ENCODE measurements around the gene FN1. TPM values are rescaled to one million over a fixed set of nuclear protein-coding genes. Genes with fewer than 3 reads are reported as not detected.

Gene FN1
- polyA plus RNA-seq, 3 donors = 430 to 589 (median 538) TPM

DNA sequence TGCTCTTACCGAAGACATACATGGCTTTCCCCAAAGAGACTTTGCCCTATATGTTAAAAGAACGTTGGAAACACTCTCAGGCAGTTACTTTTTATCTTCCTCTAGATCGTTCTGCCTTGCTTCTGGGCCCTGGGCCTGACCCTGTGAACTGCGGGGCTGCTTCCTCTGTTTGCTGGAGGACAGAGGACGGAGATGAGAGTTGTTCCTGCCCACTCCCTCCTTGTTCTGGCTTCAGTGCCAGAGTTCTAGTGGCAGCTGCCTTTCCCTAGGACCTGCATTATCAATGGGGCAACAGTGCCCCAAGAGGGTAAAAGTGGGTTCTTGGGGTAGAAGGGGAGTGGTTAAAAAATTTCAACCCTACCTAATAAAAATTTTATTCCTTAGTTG, 6.5 kb upstream of the FN1 start:
- no peak for DNase-seq (ENCODE audit: low read depth in 3 of 3, low spot score in 2 of 3)

DNA sequence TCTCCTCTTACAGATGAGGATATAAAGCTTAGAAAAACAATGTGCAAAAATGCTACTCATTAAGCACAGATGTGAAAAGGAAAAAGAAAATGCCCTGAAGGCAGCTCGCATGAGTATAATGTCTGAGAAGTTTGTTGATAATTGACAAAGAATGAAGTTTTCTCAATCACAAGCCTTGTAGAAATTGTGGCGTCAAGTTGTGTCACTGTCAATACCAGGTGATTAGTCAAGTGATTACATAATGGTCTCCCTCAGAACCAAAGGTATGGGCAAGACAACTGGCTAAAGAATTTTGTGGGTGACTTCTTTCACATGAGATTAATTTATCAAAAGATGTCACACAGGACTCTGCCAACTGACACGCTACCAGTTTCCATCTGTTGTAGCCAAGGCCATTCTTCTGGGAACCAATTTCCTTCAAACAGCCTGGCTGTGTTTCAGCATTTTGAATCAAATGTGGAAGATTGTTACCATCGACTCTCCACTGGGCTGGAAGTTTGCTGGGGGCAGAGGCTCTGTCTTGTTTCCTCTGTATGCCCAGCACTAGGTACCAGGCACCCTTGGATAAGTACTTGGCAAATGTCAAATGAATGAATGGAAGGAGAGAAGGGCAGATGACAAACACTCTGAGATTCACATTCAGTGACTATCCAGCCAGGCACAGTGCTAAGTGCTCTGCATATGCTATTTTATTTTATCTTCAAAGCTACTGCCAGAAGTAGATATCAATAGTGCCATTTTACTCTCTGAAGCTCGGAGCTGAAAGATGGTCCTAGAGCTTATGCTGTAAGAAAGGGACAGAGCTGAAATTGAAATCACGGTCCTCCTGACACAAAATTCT, 5.9 kb upstream of the FN1 start:
- no peak for DNase-seq (ENCODE audit: low read depth in 3 of 3, low spot score in 2 of 3)

DNA sequence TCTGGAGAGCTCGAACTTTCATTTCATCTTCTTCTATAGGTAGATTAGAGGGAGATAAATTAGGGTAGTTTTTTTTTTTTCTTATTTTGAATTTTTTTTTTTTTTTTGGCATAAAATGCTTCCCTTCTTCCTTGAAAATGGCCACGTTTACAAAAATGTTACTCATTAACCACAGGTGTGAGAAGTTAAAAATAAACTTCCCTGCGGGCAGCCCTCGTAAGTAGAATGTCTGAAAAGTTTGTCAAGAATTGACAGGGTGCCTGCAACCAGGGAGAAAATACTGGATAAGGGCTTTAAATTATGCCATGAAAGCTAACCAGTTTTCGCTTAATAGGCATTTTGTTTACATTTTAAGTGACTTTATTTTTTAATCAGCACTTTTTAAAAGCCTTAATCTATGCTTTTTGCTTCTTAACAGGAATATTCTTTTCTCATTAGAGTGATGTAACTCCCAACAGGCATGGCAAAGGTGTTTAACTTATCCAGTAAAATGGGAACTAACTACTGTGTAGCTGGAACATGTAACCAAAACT, 4.2 kb upstream of the FN1 start:
- DNase-seq (ENCODE audit: low read depth in 3 of 3, low spot score in 2 of 3) = no peak

DNA sequence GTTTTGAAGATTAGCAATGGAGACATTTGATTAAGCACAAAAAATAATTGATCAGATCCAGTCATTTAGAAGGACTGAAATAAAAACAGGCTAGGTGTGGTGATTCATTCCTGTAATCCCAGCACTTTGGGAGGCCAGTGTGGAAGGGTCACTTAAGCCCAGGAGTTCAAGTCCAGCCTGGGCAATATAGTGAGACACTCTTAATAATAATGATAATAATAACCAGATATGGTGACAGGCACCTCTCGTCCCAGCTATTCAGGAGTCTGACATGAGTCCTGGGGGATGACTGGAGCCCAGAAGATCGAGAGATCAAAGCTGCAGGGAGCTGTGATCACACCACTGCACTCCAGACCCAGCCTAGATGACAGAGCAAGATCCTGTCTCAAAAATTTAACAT, 3.5 kb upstream of the FN1 start:
- no peak for DNase-seq (ENCODE audit: low read depth in 3 of 3, low spot score in 2 of 3)

DNA sequence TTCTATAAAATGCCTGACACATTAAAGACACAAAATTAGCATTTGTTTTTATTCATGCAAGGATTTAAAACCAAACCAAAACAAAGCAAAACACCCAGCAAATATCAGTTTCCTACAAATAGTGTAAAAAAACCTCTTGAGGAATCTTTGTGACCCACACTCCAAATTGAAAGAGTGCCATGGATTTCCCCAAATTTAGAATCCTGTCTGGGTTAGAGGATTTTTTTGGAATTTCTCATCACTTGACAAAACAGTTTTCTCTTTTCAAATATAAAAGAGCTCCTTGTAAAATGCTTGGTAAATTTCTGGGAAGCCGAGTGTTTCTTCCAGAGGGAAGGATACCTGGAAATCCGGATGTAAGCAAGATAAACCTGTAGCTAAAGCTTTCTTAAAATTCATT, 1.7 kb upstream of the FN1 start:
- no peak for DNase-seq (ENCODE audit: low read depth in 3 of 3, low spot score in 2 of 3)

DNA sequence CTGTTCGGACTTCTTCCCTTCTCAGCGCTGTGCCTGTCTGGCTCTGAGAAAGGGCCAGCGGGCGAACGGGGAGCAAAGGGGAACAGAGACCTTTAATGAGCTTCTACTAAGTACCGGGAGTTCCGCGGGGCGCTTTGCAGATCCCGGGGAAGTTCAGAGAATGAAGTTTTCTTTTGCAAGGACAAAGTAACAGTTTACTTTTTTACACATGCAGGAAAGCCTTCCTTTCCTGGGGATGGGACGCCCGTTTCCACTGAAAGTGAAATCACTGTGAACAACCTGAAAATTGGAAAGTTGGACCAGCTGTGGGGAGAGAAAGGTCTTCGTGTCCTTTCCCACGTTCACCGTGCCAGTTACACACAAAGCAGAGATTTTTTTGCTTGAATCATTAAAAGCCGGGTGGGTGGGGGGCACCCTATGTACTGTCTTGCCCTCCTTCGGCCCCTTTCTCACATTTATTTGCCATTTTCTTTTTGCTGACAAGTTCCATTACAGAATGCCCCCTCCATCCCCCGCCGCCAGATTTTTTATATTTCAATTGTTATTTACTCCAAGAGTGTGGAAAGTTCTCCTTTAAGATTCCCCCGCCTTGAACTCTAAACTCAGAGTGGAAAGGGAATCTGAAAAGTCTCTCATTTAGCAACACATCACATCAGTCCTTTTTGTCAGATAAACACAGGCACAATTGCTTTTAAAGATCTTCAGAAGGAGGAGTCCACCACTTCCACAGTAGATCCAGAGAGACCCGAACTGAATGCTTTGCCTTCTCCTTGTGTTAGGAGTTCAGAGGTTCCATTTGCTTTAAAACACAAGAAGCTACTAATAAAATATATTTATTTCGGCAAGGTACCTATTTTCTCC, 1.1 kb upstream of the FN1 start:
- DNase-seq (ENCODE audit: low read depth in 3 of 3, low spot score in 2 of 3) = peak in 1 of 3 donors; percentile 38

DNA sequence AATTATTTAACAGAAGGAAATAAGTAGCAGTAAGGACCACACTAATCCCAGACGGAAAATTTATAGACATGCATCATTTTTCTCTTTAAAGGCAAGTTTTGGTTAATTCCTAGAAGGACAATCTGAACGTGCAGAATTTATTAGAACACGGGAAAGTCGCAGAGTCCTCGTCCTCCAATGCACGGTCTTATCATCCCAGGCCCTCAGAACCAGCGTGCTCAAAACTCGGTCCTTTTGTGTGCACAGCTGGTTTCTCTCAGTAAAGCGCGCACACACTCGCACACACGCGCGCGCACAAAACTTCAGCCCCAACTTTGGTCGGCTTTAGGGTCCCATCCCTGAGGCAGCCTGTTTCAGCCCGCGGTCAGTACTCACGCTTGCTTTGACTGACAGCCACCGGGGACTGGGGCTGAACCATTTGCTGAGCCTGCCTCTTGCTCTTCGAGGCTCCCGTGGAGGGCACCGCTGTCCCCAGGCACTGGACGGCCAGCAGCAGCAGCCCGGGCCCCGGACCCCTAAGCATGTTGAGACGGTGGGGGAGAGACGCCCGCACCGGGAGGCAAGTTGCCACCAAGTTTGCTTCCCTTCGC, 493 bp downstream of the FN1 start:
- peak; percentile 43 to 63 (median 47) for DNase-seq (ENCODE audit: low read depth in 3 of 3, low spot score in 2 of 3)

DNA sequence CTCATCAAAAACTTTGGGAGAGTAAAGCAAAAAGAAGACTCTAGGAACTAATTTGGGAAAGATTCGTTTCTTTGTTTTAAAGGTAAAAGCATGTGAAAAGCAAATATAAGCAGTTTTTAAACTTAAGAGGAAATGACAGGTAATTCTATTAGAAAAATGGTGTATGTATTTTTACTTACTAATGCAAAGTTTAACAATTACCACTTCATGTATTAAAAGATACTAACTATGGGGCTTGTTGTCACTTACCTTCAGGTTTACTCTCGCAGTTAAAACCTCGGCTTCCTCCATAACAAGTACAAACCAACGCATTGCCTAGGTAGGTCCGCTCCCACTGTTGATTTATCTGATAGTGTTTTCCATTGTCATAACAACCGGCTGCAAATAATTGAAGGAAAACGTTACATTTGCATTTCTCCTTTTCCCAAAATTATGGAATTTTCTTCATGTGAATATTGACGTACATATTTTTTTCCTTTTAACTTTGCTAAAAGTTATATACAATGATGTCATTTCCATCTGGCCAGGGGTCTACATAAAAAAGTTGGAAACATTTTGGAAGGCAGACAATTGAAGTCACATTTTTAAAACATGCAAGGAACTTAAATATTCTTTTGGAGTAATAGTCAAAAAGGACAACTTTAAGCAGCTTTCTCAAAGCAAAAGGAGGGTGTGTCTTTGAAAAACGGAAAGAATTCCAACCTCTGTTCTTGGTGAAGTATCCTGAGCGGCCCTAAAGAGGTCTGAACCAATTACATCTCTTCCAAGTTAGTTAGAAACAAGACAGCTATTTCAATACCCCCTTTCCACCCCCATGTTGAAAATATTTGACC, 1.2 kb downstream of the FN1 start:
- peak in 1 of 3 donors; percentile 29 for DNase-seq (ENCODE audit: low read depth in 3 of 3, low spot score in 2 of 3)

DNA sequence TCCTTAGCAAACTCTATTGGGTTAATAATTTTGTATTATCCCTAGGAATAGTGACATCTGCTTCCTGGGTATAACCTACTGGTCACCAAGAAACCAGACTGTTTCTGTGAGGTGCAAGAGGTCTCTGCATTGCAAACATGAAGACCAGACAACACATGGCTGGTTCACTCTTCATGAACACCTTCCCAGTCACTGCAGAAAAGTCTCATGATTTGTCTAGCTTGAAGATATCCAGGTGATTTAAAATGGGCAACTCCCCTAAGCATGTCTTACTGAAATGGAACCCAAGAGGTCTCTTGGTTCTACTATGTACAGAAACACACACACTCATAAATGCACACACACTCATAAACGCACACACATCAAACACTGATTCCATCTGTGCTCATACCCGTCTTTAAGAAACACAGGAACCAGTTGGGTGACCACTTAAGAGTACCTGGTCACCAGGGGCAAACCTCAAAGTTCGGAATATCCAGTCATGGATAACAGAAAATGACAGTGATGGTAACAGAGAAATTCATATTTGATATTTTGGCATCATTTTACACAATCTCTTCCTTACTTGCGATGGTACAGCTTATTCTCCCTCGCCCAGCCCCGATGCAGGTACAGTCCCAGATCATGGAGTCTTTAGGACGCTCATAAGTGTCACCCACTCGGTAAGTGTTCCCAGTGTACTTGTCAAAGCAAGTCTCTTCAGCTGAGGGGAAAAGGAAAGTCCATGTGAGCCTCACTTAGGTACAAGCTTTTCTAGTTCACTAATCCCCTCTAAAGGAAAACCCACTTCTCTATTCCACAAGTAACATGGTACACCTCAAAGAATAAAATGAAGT, 2.9 kb downstream of the FN1 start:
- DNase-seq (ENCODE audit: low read depth in 3 of 3, low spot score in 2 of 3) = no peak

DNA sequence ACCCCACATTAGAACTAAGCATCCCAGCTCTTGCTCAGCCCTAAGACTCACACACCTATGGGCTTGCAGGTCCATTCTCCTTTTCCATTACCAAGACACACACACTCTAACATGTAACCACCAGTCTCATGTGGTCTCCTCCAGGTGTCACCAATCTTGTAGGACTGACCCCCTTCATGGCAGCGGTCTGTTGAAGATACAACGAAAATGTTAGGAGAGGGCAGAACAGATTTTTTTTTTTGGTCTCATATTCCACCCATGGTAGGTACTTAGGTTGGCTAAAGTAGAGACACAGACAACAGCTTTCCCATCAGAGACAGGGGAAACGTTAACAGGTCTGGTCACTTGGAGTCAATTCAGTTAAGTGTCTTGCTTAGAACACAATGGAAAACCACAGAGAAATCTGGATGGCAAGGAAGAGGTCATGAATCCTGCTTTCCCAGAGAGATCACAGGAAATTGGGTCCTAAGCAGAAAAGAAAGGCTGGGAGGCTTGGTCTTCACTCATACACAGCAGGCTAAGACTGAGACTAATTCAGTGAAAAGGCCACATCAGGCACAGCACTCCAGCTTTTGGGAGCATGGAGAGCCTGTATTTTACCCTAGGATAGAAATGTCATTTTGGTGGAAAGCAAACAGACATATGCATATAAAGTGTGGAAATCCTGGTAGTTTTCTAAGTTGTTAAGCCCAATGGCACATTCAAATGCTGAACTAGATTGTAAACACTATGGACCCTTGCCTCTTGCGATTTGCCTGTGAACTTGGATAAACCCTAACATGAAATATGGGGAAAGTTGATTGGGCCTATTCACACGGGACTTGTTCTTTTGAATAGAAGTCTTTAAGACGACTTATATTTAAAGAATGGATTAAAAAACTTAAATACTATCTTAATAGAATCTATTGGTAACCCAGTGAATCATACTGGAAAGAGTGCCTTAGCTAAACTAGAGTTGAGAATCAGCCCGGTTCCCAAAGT, 3.8 kb downstream of the FN1 start:
- DNase-seq (ENCODE audit: low read depth in 3 of 3, low spot score in 2 of 3) = no peak

DNA sequence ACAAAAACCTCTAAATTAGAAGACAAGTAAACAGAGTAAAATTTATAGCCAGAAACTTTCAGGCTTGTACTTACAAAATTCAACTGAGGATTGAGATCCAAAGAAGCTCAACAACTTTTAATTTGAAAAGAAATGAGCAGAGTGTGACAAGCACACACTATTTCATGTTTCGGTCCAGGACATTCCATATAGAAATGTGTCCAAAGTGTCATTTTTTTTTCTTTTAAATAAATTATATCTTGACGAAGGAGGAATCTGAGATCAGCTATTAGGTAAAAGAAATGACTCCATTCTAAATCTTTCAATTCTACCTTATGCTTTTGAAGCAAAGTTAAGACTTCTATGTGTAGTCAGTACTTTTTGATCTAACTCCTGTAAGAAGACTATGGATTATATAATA, 4.6 kb downstream of the FN1 start:
- no peak for DNase-seq (ENCODE audit: low read depth in 3 of 3, low spot score in 2 of 3)

DNA sequence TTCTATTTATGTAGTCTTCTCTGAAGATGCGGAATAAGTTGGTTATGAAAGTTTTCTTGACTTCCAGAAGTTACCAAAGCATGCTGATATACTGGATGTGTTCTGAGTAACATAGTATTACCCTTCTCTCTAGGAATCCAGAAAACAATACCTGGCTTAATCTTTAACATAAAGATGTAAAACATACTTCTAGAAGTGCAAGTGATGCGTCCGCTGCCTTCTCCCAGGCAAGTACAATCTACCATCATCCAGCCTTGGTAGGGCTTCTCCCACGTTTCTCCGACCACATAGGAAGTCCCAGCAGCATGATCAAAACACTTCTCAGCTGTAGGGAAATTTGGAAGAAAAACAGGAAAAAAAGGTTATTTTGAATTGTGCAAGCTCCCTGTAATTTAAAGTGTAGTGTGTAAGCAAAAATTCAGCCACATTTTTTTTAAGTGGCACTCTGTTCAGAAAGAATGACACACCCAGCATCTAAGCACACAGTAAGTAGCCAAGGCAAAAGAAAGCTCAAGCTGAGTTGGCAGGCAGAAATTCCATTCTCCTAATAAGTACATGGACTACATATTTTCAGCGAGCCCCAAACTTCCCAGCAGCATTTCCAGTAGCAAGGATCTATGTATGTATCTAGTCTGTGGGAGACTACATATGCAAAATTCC, 5.2 kb downstream of the FN1 start:
- DNase-seq (ENCODE audit: low read depth in 3 of 3, low spot score in 2 of 3) = no peak

DNA sequence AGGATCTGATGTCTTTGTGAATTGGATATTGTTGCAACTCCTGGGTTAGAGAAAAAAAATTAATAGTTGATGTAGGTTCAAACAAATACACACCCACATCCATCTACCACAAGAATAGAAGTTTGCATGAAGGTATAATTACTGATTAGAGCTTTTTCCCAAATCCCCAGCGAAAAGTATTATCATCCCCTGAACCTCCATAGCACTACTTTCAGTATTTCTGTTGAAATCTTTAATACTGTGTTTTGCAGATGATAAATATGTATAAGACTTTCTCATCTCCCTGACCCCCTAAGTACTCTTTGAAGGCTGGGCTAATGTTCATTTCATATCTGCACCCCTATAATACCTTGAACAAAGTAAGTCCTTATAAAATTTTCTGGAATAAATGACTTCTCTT, 6.4 kb downstream of the FN1 start:
- DNase-seq (ENCODE audit: low read depth in 3 of 3, low spot score in 2 of 3) = no peak

DNA sequence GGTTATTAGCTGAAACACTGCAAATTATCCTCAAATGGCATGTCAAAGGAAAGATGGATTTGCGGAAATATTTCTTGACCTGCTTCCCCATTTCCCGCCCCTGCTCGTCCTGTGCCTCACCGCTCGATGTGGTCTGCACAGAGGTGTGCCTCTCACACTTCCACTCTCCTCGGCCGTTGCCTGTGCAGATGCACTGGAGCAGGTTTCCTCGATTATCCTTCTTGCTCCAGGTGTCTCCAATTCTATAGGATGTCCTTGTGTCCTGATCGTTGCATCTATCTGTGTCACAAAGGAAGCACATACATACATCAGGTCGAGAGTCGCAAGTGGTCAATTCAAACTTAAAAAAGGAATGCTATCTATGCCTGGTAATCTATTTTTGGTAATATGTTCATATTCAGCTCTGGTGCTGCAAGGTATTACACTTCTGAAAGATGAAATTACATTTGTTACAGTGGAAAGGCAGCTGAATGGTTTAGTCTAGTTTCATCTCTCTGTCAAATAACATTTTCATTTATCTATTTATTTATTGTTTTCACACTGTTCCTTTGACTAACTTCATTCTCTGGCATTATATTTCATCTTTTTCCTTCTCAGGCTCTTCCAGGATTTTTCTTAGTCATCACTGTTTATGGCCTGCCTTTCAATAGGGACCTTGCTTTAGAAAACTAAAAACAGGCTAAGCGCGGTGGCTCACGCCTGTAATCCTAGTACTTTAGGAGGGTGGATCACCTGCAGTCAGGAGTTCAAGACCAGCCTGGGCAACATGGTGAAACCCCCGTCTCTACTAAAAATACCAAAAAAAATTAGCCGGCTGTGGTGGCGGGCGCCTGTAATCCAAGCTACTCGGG, 7.6 kb downstream of the FN1 start:
- no peak for DNase-seq (ENCODE audit: low read depth in 3 of 3, low spot score in 2 of 3)

DNA sequence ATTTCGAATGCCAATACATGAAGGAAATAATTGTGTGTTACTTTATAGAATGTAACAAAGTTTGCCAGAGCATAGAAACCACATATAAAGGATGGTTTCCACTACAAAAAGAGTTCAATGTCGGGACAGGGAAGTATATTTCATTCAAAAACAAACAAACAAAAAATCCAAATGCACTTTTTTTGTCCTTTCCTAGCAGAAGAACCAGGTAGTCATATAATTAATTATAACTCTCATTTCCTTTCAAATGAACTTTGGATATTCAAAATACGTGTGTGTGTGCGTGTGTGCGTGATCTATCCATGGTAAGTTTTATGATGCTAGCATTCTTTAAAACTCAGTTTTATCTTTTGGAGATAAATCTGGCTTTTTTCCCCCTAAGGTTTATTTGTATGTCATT, 8.3 kb downstream of the FN1 start:
- DNase-seq (ENCODE audit: low read depth in 3 of 3, low spot score in 2 of 3) = no peak

DNA sequence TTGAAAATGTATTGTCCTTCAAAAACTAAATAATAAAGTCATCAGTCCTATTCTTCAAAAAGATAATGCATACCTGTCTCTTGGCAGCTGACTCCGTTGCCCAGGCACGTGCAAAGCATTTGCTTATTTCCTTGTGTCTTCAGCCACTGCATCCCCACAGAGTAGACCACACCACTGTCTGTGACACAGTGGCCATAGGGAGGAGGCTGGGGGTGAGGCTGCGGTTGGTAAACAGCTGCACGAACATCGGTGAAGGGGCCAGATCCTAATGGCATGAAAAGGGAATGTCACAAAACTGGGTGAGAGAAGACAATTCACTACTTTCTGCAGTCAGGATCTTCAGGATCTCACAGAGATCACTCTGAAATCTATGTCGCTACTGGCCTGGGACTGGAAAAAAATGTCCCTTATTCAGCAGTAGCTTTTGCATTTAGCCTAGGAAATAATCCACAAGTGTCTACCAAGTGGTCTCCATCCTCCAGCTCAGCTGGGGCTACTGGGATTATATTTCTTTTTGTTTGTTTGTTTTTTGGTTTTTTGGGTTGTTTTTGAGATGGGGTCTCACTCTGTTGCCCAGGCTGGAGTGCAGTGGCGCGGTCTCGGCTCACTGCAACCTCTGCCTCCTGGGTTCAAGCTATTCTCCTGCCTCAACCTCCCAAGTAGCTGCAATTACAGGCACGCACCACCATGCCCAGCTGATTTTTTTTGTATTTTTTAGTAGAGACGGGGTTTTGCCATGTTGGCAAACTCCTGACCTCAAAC, 10.7 kb downstream of the FN1 start:
- DNase-seq (ENCODE audit: low read depth in 3 of 3, low spot score in 2 of 3) = no peak

All from right renal cortex interstitium (tissue), 3 donors.